HL-60 (cell line): ENCODE data around the gene DCHS1.

Experiments used
- POLR2AphosphoS5 ChIP-seq: IDR thresholded peaks from 2 replicates; pipeline ENCODE4 v1.6.1; 2012; ENCODE audit warnings: low read depth
- TF ChIP-seq, protein P1 (sequence below): IDR thresholded peaks from one replicate; pipeline ENCODE4 v1.5.1; 2011; ENCODE audit warnings: low read length, control low read depth, inconsistent platforms; ENCODE audit not compliant: insufficient read depth

DNA sequence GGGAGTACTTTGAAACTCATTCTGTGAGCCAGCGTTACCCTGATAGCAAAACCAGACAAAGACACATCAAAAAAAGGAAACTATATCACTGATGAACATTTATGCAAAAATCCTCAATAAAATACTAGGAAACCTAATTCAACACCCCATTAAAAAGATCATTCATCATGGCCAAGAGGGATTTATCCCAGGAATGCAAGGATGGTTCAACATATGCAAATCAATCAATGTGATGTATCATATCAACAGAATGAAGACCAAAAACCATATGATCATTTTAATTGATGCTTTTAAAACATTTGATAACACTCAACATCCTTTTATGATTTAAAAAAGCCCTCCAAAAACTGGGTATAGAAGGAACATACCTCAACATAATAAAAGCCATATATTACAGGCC, 72.0 kb downstream of the DCHS1 start:
- TF ChIP-seq, protein P1, sequence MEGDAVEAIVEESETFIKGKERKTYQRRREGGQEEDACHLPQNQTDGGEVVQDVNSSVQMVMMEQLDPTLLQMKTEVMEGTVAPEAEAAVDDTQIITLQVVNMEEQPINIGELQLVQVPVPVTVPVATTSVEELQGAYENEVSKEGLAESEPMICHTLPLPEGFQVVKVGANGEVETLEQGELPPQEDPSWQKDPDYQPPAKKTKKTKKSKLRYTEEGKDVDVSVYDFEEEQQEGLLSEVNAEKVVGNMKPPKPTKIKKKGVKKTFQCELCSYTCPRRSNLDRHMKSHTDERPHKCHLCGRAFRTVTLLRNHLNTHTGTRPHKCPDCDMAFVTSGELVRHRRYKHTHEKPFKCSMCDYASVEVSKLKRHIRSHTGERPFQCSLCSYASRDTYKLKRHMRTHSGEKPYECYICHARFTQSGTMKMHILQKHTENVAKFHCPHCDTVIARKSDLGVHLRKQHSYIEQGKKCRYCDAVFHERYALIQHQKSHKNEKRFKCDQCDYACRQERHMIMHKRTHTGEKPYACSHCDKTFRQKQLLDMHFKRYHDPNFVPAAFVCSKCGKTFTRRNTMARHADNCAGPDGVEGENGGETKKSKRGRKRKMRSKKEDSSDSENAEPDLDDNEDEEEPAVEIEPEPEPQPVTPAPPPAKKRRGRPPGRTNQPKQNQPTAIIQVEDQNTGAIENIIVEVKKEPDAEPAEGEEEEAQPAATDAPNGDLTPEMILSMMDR = no peak
- TF ChIP-seq POLR2AphosphoS5 = no peak
